Ovary (tissue), 3 donors: Measurements from ENCODE around the gene ARNT2.

Source experiments
- CTCF ChIP-seq, 3 donors: fragments of 450-650 bp in 2 of 3; fragments of 200-600 bp in 1 of 3; IDR thresholded peaks; one replicate each; pipeline versions ENCODE4 v1.5.1 to v1.8.0; 2016 to 2022; ENCODE audit warnings: antibody characterized with exemption in 3 of 3, mild to moderate bottlenecking in 1 of 3
- EP300 ChIP-seq: sonication (generic); formaldehyde crosslinking; IDR thresholded peaks from one replicate; pipeline ENCODE4 v1.6.1; 2017; ENCODE audit warnings: antibody characterized with exemption
- POLR2A ChIP-seq: fragments of 450-650 bp; IDR thresholded peaks from one replicate; pipeline ENCODE4 v1.6.1; 2017; ENCODE audit warnings: antibody characterized with exemption, mild to moderate bottlenecking, moderate library complexity
- donor health status: DM: no; HTN: no; CAD: no.

GRCh38 chr15:80441041-80441440, 36.9 kb downstream of the ARNT2 start:
- TF ChIP-seq CTCF (IDR thresholded peaks at IDR 0.05): no peak
- no peak for TF ChIP-seq POLR2A
- TF ChIP-seq EP300: no peak
